ENCODE data around the gene HIVEP3.

Gene HIVEP3

GRCh38 chr1:41641941-41642527 lies 276.7 kb downstream of the HIVEP3 start:
- no peak for DNase-seq

- DNase-seq, result no peak
Observed at GRCh38 chr1:41641475-41641814, 277.3 kb downstream of the HIVEP3 start.

GRCh38 chr1:41640756-41641474 lies 277.8 kb downstream of the HIVEP3 start:
- DNase-seq, result no peak

DNA sequence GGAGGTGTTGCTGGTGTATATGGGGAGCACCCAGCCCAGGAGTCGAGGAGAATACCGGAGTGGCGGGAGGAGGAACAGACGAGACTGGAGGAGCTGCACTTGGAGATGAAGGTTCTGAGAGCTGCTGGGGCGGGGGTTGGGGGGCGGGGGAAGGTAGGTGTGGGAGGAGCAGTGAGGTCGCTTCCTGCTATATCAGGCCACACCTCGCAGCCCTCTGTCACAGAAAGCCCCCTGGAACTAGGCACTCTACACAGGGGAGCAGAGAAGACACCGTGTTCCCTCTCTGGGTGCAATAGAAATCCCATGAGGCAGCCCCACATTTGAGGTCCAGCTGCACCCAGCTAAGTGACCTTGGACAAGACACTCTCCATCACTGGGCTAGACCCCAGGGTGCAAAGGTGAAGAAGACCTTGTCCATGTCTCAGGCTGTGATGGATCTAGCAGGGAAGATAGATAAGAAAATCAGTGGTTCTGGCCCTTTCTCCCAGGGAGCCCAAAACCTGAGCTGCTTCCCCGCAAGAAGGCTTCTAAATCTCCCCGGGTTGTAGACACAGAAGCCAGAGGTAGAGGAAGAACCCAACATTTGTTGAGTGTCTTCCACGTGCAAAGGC lies 278.5 kb downstream of the HIVEP3 start:
- no peak for DNase-seq

DNA sequence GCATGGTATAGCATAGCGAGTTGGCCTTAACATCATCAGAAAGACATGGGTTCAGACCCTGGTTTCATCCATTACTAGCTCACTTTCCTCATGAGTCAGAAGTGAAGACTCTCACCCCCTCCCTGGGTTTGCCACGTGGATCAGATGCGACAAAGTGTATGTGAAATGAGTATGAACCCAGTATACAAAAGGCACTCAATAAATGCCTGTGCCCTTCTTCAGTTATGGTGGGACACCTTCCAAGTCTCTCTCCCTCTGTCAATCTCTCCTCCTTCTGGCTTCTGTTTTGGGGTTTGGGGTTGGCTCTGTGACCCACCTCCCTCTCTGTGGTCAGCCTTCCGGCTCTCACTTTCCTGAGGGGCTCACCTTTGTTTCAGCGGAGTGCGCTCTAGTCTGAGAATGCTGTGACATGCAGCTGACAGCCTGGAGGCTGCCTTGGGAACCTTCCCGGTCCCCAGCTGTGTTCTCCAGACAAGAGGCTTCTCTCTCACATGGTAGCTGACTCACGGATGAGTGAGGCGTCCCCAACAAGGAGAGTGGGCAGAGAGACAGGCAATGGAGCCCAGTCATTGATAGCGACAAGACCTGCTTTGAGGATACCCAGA lies 279.3 kb downstream of the HIVEP3 start:
- no peak for DNase-seq

- no peak for DNase-seq
Observed at GRCh38 chr1:41638086-41639024, 280.4 kb downstream of the HIVEP3 start.

DNA sequence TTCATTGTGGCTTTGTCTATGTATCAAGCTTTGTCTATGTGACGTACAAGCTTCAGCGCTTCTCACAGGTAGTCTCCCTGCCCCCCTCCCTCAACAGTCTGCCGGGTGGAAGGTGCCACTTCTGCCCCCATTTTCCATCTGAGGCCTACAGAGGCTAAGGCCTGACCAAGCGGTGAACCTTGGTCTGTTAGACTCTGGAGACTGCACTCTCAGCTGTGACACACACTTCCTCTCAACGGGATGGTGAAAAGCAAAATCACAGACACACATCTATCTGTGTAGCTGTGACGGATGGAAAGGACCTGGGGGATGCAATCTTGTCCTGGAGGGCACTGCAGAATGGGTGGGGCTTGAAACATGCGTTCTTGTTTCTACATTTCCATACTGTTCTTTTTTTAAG lies 281.4 kb downstream of the HIVEP3 start:
- DNase-seq, result no peak

DNA sequence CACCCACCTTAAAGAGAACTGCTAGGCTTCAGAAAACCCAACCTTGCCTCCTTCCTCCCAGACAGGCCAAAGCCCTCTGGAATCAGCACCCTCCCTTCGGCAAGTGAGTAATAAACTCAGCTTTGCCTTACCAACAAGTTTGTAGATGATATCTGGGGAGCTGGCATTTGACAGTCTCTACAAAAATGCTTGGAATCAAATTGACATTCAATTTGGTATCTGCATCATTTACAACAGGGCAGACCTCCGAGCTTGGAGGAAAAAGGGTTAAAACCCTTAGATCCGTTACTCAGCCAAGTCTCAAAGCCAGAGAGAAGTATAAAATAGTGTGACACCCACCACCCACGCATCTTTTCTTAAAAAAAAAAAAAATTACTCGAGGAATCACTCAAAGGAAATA lies 285.0 kb downstream of the HIVEP3 start:
- no peak for DNase-seq

DNA sequence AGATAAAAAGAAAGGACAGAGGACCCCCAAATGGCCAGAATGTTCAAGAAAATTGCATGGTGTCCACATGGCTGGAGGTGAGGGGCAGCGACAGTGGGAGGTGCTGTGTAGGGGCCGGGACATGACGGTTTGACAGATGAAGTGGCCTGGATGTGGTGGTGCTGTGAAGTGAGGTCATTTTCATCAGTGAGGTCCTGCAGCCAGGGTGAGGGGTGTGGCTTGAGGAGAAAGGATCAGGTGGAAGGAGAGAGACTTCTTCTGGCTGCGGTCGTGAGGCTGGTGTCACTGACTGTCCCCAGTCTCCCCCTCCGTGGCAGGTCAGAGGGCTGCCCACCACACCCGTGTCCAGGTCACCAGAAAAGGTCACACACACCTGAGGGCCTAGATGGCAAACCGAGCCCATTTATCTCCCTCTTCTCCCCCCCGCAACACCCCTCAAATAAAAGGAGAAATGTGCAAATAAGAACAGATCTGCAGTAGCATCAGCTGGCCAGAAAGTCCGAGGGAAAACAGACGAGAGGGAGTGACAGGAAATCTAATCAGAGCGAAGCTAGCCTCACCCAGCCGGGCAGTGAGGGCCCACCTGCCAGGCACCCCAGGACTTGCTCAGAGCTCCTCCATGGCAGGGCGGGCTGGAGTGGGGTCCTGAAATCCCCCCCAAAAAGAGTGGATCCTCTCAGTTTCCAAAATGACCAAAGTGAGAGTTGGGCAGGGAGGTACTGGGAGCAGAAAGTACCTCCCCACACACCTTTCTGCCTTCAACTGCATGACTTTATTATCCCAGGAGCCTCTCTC lies 285.7 kb downstream of the HIVEP3 start:
- DNase-seq, result no peak

- DNase-seq, result no peak
Observed at GRCh38 chr1:41631971-41632370, 286.8 kb downstream of the HIVEP3 start.

GRCh38 chr1:41631154-41631553 lies 287.6 kb downstream of the HIVEP3 start:
- DNase-seq, result no peak

DNA sequence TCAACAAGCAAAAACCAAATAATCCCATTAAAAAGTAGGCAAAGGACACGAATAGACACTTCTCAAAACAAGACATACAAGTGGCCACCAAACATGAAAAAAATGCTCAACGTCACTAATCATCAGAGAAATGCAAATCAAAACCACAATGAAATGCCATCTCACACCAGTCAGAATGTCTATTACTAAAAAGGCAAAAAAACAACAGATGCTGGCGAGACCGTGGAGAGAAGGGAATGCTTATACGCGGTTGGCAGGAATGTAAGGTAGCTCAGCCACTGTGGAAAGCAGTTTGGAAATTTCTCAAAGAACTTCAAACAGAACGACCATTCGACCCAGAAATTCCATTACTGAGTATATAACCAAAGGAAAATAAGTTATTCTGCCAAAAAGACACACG lies 289.2 kb downstream of the HIVEP3 start:
- no peak for DNase-seq

DNA sequence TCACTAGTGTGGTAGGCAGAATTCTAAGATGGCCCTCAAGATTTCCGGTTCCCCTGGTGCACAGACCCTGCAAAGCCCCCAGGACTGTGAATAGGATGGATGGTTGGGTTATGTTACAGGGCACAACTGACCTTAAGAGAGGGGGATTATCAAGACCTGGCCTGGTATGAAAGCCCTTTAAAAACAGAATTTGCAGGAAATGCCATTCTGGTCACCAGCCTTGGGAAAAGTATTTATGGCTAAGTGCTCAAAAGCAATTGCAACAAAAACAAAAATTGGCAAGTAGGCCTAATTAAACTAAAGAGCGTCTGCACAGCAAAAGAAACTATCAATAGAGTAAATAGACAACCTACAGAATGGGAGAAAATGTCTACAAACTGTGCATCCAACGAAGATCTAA lies 289.6 kb downstream of the HIVEP3 start:
- DNase-seq, result no peak

GRCh38 chr1:41627491-41628280 lies 291.0 kb downstream of the HIVEP3 start:
- DNase-seq, result no peak

GRCh38 chr1:41626616-41627375 lies 291.9 kb downstream of the HIVEP3 start:
- DNase-seq, result no peak

GRCh38 chr1:41626146-41626545 lies 292.6 kb downstream of the HIVEP3 start:
- no peak for DNase-seq

DNA sequence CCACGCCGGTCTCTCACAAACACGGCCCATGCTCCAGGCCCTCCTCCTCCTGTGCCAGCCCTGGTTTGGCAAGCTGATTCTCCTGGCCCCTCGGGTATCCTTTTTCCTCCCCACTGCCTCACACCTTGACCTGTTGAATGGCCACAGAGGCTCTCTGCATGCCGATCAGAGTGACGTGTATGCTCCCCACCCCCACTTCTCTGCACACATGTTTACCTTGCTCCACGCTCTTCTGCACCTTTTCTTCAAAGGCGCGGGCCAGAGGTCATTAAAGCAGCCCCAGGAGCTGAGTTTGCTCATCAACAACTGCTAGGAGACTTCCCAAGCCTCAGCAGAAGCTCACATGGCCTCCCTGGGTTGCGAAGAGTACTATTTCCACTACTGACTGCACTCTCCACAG lies 295.0 kb downstream of the HIVEP3 start:
- DNase-seq, result no peak

GRCh38 chr1:41622859-41623732 lies 295.6 kb downstream of the HIVEP3 start:
- DNase-seq, result no peak

DNA sequence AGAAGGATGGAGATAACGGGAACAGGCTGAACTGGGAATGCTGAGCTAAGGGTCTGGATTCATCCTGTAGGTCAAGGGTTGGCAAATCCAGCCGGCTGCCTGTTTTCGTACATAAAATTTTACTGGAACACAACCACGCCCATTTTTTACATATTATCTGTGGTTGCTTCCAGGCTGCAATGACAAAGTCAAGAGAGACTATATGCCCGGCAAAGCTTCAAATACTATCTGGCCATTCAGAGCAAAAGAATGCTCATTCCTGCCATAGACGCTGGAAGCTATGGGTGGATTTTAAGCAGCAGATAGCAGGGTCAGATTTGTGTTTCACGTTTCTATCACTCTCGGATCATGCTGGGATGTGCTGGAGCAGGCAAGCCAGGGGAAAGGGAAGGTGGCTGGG lies 296.3 kb downstream of the HIVEP3 start:
- no peak for DNase-seq

DNA sequence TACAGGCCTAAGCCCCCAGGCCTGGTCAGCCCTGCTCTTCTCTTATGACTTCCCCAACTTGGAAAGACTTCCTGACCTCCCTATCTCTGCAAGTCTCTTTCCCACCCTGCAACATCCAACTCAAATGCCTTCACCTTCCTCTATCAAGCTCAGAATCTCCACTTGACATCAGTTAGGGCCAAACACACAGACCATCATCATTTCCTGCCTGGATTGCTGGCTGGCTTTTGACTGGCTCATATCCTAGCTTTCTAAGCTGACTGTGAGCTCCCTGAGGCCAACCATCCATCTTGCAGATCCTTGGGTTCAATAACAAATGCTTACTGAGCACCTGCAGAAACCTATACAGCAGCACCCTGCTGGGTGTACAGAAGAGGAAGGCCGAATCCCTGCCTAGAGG lies 296.9 kb downstream of the HIVEP3 start:
- no peak for DNase-seq

Measured in SHP77 treated with DMSO at 0.1 percent for 48 hours (cell line).